Activated effector memory CD4-positive, alpha-beta T cell treated with Interleukin-2 at 50 U/mL for 16 hours (primary cell): ENCODE results near the gene CAPN14.

Experiments used
- DNase-seq: peaks from one replicate; pipeline ENCODE4 v3.0.0-alpha.2; 2020

Gene CAPN14

DNA sequence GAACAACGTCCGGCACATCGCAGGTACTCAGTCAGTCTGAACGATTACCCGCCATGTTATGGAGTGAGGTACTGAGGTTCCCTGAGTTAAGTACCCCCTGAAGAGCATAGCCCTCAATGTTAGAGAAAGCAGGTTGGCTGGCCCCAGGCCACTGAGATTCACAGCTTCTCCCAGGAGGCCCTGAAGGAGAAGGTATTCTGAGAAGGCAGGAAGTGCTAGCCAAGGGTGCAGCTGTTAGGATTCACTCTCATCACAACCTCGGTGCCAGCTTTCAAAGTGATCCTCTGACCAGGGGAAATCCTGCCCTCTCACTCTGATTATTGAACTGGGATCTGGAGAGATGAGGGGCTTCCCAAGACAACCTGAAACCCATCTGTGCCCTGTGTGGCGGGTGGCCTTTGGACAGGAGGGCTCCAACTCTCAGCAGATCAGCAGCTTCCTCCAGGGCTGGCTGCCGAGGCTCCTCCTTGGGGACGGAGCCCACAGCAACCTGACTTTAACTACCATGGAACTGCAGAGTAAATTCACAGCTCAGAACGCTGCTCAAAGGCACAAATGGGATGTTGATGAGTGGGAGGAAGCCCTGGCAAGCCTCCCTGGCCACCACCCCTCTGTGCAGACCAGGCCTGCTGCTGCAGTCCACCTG is 24.4 kb upstream of the CAPN14 start:
- DNase-seq, result no peak

DNA sequence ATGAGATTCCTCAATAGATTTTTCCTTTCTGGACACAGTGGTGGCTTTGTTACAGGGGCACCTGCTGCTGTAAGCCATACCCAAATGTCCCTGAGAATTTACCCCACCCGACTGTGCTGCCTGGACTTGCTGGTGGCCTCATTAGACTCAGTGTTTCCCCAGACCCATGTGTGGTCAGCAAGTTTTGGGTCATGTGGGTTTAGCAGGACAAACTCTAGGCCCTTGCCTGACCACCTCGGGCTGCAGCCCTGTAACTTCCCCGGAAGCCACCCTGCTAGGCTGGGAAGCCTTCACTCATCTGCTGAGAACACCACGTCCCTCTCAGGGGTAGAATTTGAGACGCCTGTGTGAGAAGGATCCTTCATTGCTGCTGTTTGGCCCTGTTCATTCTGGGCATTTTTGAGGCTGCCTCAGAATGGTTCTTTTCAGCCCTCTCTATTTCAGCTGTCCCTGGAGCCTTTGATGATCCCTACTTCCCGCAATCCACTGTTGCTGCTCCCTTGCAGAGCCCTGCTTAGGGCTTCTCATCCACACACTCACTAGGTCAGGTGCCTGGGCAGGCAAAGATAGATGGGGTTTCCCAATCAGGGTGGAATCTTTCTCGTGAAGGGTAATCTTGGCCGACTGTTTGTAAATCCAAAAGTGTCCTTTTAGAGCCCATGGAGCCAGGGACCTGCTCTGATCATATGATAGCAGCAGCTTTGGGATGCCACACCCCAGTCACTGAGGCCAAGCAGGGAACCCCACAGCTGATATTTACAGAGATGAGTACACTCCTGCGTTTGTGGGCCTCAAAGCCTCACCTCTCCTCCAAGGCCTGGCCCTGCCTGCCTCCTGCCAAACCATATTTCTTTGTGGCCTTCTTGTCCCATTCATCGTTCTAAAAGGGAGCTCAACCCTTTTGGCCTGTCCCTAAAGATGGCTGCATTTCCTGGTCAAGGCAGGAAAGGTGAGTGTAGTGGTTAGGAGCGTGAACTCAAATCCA is 23.4 kb upstream of the CAPN14 start:
- DNase-seq, result no peak

DNA sequence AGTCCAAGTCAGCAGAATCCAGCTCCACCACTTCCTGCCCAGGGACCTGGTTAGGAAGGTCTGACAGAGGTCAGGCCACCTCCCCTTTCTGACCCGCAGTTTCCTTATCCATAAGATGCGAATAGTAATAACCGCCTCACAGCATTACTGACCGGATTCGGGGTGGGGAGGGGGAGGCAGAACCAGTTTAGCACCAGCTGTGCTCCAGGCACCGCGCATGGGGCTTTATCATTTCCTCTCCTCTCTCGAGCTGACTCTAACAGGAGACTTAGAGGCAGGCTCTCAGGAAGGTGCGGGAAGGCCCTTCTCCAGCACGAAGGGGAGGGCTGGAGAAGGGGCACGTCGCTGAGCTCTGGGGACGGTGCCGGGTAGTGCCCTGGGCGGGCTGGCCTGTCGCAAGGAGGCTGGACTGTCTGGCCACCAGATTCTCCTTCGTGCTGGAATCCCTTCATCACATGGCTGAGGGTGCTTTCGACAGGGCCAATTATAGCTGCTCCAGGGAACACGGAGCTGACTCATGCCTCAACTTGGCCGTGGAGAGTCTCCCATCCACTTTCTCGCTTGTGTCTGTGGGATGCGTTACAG is 22.4 kb upstream of the CAPN14 start:
- no peak for DNase-seq

DNA sequence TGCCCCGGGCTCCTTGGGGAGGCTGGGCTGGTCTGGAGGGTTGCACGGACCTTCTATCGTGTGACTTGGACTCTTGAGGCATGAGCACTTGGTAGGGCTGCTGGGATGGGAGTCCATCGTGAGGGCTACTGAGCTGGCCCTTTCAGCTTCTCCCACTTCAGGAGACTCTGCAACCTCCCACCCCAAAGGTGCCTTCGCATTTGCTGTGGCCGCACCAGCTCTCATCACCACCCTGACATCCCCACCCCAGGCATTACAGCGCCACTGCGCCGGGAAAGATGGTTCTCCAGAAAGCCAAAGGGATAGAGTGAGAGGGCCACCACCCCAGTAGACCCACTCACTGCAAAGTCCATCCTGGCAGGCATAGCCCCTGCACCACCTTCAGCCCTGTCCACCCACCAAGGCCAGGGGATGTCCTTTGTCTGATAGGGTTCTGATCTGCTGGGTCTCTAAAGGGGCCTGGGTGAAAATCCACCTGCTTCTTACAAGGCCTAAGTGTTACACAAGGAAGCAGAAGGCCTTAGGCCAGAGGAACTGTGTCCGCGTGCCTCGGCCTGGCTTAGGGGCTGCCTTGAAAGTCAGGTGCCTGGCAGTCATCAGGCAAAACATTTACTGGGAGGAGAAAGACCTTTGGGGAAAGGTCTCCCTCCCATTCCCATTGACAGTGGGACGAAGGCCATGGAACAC is 21.7 kb upstream of the CAPN14 start:
- DNase-seq, result no peak

DNA sequence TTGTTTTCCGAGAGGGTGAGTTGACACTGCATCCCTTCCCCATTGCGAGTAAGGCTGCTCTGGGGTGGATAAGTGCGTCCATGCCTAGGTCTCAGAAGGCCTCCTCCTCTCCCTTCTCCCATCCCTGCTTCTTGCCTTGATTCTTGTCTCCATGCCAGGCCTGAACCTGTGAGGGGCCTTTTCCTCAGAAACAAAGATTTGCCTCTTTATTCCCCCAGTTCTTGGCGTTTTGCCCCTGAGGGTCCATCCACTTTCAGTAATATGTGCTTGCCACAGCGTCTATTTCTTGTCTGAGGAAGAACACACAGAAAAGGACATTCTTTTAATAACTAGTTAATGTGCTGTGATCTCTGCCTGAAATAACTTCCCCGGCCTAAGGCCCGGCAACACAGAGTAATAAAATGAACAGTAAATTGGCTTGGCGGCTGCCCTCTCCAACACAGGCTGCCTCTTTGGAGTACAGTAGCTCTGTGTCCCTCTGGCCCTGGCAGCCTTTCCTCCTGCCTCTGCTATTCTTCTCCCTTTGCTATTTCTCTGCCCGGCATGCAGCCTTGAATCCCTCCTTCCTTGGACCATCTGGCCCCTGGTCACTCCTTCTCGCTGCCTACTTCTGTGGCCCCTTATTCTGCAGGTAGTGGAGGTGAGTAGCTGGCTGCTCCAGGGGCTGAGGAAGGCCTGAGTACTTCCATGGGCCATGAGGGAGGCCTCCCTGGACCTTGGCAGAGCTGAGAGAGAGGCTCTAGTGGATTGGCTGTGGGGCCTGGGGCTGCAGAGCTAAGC is 21.0 kb upstream of the CAPN14 start:
- no peak for DNase-seq

DNA sequence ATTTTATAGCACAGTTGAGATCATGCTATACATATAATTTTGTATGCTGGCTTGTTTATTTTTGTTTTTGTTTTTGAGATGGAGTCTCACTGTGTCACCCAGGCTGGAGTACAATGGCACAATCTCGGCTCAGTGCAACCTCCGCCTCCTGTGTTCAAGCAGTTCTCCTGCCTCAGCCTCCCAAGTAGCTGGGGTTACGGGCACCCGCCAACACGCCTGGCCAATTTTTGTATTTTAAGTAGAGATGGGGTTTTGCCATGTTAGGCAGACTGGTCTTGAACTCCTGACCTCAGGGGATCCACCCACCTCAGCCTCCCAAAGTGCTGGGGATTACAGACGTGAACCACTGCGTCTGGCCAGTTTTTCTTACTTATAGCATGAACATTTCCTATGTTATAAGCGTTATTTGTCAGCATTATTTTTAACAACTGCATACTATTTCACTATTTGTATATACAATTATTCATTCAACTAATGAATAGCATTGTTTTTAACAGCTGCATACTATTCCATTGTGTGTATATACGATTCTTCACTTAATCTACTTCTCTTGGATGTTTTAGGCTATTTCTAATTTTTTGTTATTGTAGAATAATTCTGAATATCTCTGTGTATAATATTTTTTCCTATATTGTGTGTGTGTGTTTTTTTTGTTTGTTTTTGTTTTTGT is 20.2 kb upstream of the CAPN14 start:
- DNase-seq, result no peak

DNA sequence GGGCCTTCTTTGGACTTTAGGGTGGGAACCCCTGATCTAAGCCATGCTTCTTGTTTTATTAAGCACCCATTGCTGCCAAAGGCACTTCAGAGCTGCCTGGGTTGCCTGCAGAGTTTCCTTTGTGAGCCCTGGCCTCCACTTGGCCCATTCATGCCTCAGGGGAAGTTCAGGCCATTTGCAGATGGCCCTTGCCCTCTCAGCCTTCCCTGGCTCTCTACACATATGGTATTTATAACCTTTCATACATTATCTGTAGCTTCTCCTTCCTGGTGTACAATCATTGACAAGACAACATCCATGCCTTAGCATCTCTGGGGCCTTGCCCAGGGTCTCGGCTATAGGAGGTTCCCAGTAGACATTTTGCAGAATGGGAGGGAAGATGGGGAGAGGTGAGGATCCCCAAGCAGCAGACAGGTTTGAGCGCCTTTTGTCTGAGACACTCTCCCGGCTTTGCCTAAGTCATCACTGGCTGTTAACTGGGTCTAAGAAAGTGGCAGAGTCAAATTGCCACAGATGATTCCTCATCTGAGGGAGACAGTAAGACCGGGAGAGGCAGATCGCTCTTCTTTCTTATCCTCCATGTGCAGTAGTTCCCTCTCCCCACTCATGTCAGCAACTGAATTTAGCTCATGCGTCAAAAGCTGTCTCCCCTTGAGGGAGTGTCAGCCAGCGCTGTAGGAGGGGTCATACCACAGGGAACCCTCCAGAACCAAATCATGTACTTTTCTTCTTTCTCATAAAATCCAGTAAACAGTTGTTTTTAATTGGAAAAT is 19.3 kb upstream of the CAPN14 start:
- DNase-seq, result no peak

DNA sequence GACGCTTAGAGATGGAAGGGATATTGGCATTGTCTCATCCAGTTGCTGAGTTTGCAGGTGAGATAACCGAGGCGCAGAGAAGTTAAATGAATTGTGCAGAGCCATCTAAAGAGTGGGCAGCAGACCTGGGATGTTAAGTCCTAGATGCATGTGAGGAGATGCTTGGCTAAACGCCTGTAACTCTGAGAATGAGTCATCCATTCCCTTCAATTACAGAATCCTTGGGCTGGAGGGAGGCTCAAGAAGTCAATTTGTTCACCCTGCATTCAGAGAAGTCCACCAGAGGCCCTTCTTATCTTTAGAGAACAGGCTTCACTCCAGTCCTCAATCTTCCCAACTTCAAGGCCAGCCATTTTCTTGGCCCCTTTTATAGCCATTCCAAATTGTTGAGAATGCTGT is 18.2 kb upstream of the CAPN14 start:
- no peak for DNase-seq

DNA sequence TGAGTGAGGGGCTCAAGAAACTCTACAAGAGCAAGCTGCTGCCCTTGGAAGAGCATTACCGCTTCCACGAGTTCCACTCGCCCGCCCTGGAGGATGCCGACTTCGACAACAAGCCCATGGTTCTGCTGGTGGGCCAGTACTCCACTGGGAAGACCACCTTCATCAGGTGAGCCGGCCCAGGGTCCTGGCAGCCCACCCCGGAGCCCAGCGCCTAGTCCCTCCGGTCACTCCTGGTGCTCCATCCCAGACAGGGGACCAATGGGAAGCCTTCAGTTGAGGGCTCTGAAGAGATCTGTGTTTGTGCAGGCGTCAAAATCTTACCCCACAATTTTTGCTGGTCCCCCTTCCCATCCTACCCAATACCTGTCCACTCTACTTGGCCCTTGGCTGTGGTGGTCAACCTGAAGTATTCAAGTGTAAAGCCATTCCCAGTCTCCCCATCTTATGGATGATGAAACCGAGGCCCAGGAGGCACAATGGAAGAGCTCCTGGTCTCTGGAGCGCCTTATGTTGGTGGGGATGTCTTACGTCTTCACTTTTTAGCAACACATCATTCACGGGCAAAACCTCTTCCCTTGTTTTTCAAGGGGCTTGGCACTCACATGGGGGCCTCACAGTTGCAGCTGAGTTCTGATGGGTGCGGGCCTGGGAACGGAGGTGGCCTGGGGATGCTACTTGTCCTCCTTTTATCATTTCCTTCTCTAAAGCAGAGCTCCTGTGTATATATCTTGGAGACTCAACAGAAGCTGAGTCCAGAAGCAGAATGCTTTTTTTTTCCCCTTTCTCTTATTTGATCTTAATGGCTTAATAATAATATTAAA is 17.6 kb upstream of the CAPN14 start:
- no peak for DNase-seq

DNA sequence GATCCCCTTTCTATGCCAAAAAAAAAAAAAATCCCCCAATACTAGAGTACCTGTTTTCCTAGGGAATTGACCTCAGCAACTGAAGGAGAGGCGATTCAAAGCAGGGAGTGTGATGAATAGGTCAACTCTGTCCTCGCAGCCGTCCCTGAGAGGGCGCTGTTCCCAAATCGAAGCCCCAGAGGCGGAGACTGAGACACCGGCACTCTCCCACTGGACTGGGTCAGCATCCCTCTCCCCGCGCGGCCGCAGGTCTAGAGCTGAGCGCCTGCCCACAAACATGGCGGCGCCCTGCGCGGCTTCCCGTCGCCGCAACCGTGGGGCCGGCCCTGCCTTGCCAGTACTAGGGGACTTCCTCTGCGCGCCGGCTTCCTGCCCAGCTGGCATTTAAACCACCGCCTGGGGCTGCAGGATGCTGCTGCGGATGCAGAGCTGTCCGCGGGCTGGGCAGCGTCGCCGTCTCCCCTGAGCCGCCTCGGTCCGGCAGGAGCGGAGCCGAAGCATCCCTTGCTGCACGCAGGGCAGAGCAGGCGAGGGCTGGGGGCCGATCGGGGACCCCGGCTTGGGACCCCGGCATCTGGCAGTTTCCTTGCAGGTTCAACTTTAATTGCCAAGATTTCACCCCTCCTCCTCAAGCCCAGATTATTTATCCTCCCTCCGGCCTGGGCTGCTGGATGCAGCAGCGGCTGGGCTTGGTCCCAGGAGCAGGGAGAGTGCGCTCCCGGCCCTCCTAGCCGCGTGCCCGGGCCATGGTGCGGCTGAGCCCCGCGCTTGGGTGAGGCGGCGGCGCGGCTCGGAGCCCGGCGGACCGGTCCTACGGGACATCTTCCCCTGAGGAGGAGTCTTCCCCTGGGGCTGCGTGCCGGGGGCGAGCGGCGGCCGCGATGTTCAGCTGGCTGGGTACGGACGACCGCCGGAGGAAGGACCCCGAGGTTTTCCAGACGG is 16.7 kb upstream of the CAPN14 start, which contains the start of gene EHD3:
Gene EHD3, plus strand, starts transcription at position 412 of the 942 bp plus-strand sequence. Its CDS starts 470 bp downstream, at position 882.
- DNase-seq, result peak; percentile 70

DNA sequence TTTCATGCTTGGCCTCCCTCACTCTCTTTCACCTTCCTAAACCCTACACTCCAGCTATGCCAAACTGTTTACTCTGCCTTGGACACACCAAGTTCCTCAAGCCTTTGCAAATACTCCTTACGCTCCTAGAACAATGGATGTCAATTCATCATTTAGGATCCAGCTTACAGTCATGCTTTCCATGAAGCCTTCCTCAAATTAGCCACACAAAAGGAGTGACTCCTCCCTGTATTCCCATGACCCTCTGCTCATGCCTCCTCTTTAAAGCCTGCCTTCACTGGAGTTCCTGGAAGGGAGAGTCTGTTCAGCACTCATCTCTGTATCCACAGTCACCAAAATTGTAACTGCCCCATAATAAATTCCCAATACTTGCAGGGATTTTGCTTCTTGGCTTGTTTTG is 15.9 kb upstream of the CAPN14 start:
- no peak for DNase-seq

DNA sequence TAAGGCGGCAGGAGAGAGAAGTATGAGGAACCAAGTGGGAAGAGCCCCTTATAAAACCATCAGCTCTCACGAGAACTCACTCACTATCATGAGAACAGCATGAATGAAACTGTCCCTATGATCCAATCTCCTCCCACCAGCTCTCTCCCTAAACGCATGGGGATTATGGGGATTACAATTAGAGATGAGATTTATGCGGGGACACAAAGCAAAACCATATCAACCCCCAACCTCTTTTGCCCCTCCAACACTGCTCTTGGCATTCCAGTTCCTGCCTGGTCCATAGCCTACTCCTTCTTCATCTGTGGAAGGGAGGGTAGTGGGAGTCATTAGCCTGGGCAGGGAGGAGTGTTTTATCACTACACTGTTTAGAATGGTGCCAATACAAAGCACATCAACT is 15.3 kb upstream of the CAPN14 start:
- DNase-seq, result no peak

DNA sequence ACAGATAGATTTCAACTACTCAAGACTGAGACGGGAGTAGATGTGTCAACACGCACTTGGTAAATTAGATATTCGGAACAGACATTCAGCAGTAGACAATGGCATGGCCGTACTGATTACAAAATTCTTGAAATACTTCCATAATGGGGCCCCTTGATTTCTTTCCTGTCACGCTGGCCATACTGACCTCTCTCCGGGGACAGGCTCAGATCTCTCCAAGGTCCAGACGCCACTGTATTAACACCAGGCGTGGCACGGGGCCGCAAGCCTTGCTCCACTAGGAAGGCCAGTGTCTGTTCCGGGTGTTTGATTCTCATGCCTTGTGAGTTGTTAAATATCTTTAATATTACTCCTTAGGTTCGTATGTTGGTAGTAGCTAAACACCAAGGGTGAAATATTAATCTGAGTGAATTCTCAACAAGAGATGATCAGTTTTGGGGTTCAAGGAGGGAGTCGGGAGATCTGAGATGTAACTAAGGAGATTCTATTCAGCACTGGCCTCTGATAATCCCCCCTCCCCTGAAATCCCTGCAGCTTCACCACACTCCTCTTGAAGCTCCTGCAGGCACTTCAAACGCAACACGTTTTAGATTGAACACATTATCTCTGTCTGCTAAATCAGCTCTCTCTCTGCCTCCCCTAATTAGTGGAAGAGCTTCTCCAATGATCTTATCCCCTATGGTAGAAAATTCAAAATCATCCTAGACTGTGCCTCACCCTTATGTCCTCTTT is 14.4 kb upstream of the CAPN14 start:
- DNase-seq, result no peak

DNA sequence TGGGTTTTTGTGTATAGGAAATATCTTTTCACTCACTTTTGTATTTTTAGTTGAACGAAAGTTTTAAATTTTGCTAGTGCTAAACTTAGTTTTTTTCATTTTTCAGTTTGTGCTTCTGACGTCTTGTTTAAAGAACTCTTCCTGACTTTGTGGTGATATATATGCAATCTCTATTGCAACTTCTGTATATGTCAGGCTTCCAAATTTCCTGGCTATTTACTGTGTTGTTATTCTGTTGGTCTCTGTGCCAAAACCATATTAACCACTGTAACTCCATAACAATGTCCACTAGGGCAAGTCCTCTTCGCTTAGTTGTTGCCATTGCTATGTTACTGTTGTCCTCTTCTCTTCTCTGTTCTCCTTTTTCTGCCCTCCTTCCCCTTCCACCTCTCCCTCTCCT is 13.4 kb upstream of the CAPN14 start:
- no peak for DNase-seq

DNA sequence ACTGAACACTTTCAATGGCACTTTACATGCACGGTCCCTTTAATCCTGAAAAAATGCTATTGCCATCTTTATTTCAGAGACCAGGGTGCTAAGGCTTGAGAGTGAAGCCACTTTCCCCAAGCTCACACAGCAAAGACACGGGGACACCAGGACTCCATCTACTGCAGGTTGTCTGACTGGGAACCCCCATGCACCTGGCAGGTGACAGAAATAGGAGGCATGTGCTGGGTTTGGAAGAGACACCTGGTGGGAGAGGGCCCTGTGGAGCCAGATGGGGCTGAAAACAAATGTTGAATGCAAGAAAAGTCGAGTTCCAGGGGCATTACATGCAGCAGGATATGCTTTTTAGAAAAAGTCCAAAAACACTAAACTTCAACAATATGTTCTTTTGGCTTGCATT is 11.4 kb upstream of the CAPN14 start:
- no peak for DNase-seq

DNA sequence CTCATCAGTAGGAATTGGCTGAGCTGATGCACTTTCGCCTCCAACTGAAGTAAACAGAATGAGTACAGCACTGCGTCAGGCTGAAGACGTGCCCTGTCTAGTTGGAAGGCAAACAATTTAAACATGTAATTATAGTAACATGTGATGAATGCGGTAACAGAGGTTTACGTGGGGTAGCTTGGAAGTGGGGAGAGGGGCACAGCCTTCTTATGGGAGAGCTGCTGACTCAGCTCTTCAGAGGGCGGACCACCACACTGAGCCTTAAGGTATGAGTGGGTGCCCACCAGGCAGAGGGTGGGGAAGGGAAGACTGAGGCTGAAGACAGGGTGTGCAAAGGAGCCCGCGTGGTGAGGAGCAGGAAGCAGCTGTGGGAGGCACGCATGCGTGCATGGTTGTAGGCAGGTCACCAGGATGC is 10.4 kb upstream of the CAPN14 start:
- DNase-seq, result no peak

DNA sequence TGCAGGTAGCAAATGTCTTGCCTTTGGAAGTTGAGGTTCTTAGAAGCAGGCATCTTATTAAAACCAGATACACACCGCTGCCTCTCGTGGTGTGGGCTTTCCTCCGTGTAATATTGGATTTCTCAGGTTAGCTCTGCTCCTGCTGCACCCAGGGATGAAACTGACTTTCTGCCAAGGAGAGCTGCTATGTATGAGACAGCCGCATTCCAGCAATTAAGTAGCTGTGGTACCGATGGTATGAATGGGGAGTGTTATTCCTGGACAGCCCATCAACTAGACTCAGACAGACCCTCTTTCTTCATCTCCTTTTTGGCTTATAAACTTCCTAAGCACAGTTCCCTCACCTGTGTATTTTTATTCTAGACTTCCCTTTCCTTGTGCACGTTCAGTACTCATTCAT is 9.8 kb upstream of the CAPN14 start:
- DNase-seq, result no peak

DNA sequence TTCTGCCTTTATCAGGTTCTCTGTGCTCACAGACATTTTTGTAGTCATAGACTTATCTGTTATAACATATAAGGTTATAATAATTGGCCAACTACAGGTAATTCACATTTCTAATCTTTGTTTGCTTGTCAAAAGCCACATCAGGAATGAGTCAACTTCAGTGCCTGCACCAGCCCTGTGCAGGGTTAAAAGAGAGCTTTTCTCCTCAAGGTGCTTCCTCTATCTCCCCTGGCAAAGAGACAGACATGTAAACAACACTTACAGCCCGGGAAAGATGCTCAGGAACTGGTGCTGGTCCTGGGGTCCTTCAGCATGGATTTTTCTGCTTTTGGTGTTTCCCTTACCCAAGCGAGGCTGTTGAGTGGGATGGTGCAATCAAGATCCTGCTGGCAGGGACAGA is 9.0 kb upstream of the CAPN14 start:
- DNase-seq, result no peak
